Keratinocyte (primary cell): Measurements from ENCODE around the gene EMP3. TPM values are rescaled to one million over a fixed set of nuclear protein-coding genes. Genes with fewer than 3 reads are reported as not detected.
"Not testable (repeated sequence)": the region's sequence is repeated elsewhere in the genome, so short reads cannot be mapped to it uniquely, and the experiment has no call there.

Source experiments
- DNase-seq: peaks from one replicate; pipeline ENCODE4 v3.0.0-alpha.2; 2011; ENCODE audit warnings: low read depth, missing footprints, low spot score
- FAIRE-seq: peaks from 2 replicates; lab custom pipeline; 2011; peaks lifted over from hg19 to GRCh38; lab: Jason Lieb, UNC
- H2AFZ ChIP-seq: 2 replicates; pipeline ENCODE4 v1.6.0; 2012; ENCODE audit warnings: low read length, control low read depth, inconsistent platforms; ENCODE audit not compliant: control insufficient read depth
- H3K27ac ChIP-seq: 2 replicates; pipeline ENCODE4 v1.5.1; 2011; ENCODE audit warnings: low read length; ENCODE audit not compliant: control insufficient read depth, insufficient read depth
- H3K27me3 ChIP-seq: 3 replicates; pipeline ENCODE4 v1.6.0; 2011; ENCODE audit warnings: low read length; ENCODE audit not compliant: control insufficient read depth, insufficient read depth; ENCODE audit errors: extremely low read depth
- H3K36me3 ChIP-seq, 2 experiments: 2 replicates in 1 of 2; 3 replicates in 1 of 2; pipeline ENCODE4 v1.5.1; 2011; ENCODE audit warnings: low read length in 2 of 2, mild to moderate bottlenecking in 1 of 2; ENCODE audit not compliant: control insufficient read depth in 2 of 2, insufficient read depth in 2 of 2; ENCODE audit errors: extremely low read depth in 1 of 2
- H3K4me1 ChIP-seq: 3 replicates; pipeline ENCODE4 v1.5.1; 2011; ENCODE audit warnings: low read length; ENCODE audit not compliant: control insufficient read depth, insufficient read depth; ENCODE audit errors: extremely low read depth
- H3K4me2 ChIP-seq: 3 replicates; pipeline ENCODE4 v1.6.0; 2011; ENCODE audit warnings: low read depth, low read length; ENCODE audit not compliant: control insufficient read depth, insufficient read depth; ENCODE audit errors: extremely low read depth
- H3K4me3 ChIP-seq, 3 experiments: fragments of 200-600 bp in 1 of 3; sonication (generic) in 1 of 3; 2 replicates in 2 of 3; 3 replicates in 1 of 3; pipeline ENCODE4 v1.5.1; 2011 to 2016; ENCODE audit warnings: low read length in 3 of 3, mild to moderate bottlenecking in 3 of 3, control low read depth in 2 of 3, inconsistent platforms in 1 of 3, low read depth in 1 of 3, mixed read lengths in 1 of 3, mixed run types in 1 of 3, moderate library complexity in 1 of 3; ENCODE audit not compliant: control insufficient read depth in 2 of 3, insufficient read depth in 2 of 3; ENCODE audit errors: extremely low read depth in 1 of 3
- H3K79me2 ChIP-seq: 2 replicates; pipeline ENCODE4 v1.6.0; 2012; ENCODE audit warnings: low read length; ENCODE audit not compliant: control insufficient read depth, insufficient read depth
- H3K9ac ChIP-seq: 3 replicates; pipeline ENCODE4 v1.6.0; 2011; ENCODE audit warnings: low read length; ENCODE audit not compliant: control insufficient read depth, insufficient read depth; ENCODE audit errors: extremely low read depth
- H3K9me1 ChIP-seq: 3 replicates; pipeline ENCODE4 v1.6.0; 2011; ENCODE audit warnings: low read length; ENCODE audit not compliant: control insufficient read depth, insufficient read depth; ENCODE audit errors: extremely low read depth
- H3K9me3 ChIP-seq: 2 replicates; pipeline ENCODE4 v1.5.1; 2012; ENCODE audit warnings: low read depth, low read length; ENCODE audit not compliant: control insufficient read depth
- H4K20me1 ChIP-seq: 3 replicates; pipeline ENCODE4 v1.6.0; 2011; ENCODE audit warnings: low read length; ENCODE audit not compliant: control insufficient read depth, insufficient read depth; ENCODE audit errors: extremely low read depth
- EZH2 ChIP-seq: IDR thresholded peaks from one replicate; pipeline ENCODE4 v1.6.1; 2012; ENCODE audit warnings: inconsistent platforms, mild to moderate bottlenecking, low read length, moderate library complexity
- dilution Hi-C: fragments of 300-500 bp; cut with MboI; formaldehyde crosslinking; loops from one replicate; pipeline ENCODE4 v1.7.0; 2020; ENCODE audit warnings: low sequenced_read_pairs; ENCODE audit not compliant: extremely low pct_ligation_motif_present
- polyA plus RNA-seq, 5 experiments: library from polyadenylated mRNA; depleted of rRNA in 3 of 5; stranded (reverse) in 3 of 5; stranded (forward) in 1 of 5; unstranded in 1 of 5; fragments of >200 nt; gene quantifications; 1 replicate in 1 of 5; 2 replicates in 3 of 5; 3 replicates in 1 of 5; pipeline versions ENCODE4 v1.2.1 to v1.2.3, GENCODE V29; 2011 to 2012; ENCODE audit warnings: missing spikeins in 2 of 5, low read depth in 1 of 5, low replicate concordance in 1 of 5
- TF ChIP-seq, protein P1 (sequence below), 3 experiments: IDR thresholded peaks in 1 of 3; conservative IDR thresholded peaks in 1 of 3; optimal IDR thresholded peaks in 1 of 3; 2 replicates in 2 of 3; 3 replicates in 1 of 3; pipeline versions ENCODE3 to v1.5.1; 2011; ENCODE audit warnings: low read length in 3 of 3, mild to moderate bottlenecking in 3 of 3, moderate library complexity in 2 of 3, control low read depth in 1 of 3, inconsistent platforms in 1 of 3; ENCODE audit not compliant: insufficient read depth in 2 of 3; ENCODE audit errors: extremely low read depth in 1 of 3

The EMP3 gene
- polyA plus RNA-seq, 1 donor (not counting 4 experiments of a cell fraction or from before 2014, with no cell fraction given), result 177 TPM

DNA sequence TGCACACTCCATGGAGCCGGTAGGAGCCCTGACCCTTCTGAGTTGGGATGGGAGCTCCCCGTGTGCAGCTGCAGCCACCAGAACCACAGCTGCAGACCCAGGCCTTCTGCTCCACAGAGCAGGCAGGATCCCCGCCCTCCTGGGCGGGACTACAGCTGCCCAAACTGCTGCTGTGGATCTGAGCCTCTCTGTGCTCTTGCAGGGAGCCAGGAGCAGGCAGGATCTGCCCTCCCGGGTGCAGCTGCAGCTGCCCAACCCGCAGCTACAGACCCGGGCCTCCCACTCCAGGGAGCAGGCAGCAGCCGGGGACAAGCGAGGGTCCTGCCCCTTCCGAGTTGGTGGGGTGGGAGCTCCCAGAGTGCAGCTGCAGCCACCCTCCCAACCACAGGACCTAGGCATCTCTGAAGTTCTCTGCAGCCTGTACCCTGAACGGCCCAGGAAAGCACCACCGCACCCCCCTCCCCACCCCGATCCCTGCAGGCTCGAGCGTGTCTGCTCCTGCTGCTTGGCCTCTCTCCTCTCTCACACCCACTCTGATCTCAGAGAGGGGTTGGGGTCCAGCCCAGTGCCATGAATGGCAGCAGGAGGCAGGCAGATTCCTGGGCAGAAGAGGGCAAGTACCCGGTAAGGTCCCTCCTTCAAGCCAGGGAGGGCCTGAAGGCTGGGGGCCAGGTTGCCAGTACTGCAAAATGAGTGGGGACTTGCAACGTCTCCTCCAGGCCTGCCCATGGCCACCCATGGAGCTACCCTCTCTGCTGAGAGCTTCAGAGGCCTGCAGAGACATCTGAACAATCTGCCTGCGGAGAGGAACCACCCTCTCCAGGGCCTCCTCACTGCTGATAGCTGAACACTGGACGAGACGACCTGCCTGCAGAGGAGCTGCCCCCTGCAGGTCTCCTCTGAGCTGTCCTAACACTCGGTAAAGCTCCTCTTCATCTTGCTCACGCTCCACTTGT is 16.4 kb upstream of the EMP3 start:
- dilution Hi-C loops, result no loop called here

DNA sequence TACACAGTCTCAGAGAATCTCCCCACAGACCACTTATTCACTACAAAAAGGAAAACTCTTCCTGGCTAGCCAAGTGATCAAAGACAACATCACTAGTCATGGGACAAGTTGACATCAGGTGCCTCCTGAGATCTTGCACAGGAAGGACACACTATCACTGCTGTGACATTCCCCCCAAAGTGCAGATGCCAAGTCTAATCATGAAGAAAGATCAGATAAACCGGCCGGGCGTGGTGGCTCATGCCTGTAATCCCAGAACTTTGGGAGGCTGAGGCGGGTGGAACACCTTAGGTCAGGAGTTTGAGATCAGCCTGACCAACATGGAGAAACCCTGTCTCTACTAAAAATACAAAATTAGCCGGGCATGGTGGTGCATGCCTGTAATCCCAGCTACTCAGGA is 15.6 kb upstream of the EMP3 start:
- dilution Hi-C loops, FAIRE-seq, H3K79me2 ChIP-seq: not testable (repeated sequence)

More for the DNA sequence above, 16.4 kb upstream of the EMP3 start:
- Histone ChIP-seq H3K9ac (no peak overlapping the region), H4K20me1 (no peaks in the 10 kb centered on the region), H3K9me3 (no peaks in the 10 kb centered on the region), H3K79me2 (no peaks in the 10 kb centered on the region), H3K4me3 (no peak overlapping the region), H3K9me1 (no peaks in the 10 kb centered on the region), H2AFZ (peak overlapping the region; percentile 58), H3K4me1 (peaks cover 12% of the 10 kb centered on the region), H3K27ac (no peak overlapping the region), H3K27me3 (no peaks in the 10 kb centered on the region), H3K4me2 (no peak overlapping the region), H3K36me3 (no peaks in the 10 kb centered on the region)
- DNase-seq, result no peak
- TF ChIP-seq, protein P1, sequence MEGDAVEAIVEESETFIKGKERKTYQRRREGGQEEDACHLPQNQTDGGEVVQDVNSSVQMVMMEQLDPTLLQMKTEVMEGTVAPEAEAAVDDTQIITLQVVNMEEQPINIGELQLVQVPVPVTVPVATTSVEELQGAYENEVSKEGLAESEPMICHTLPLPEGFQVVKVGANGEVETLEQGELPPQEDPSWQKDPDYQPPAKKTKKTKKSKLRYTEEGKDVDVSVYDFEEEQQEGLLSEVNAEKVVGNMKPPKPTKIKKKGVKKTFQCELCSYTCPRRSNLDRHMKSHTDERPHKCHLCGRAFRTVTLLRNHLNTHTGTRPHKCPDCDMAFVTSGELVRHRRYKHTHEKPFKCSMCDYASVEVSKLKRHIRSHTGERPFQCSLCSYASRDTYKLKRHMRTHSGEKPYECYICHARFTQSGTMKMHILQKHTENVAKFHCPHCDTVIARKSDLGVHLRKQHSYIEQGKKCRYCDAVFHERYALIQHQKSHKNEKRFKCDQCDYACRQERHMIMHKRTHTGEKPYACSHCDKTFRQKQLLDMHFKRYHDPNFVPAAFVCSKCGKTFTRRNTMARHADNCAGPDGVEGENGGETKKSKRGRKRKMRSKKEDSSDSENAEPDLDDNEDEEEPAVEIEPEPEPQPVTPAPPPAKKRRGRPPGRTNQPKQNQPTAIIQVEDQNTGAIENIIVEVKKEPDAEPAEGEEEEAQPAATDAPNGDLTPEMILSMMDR (optimal IDR thresholded peaks at IDR 0.05 in 1 of 3, IDR thresholded peaks at IDR 0.05 in 1 of 3, conservative IDR thresholded peaks at IDR 0.05 in 1 of 3; ENCODE audit: extremely low read depth in 1 of 3, insufficient read depth in 2 of 3, low read length in 3 of 3), result peak; percentile 36 to 71 (median 63)
- no peak for TF ChIP-seq EZH2
- peak; percentile 75 for FAIRE-seq

More for the DNA sequence above, 15.6 kb upstream of the EMP3 start:
- H3K9ac ChIP-seq, H3K4me2 ChIP-seq, H3K36me3 ChIP-seq, H3K4me3 ChIP-seq, H3K27me3 ChIP-seq, H3K9me1 ChIP-seq, DNase-seq, H2AFZ ChIP-seq, H3K27ac ChIP-seq, H4K20me1 ChIP-seq, H3K9me3 ChIP-seq: not testable (repeated sequence)
- H3K4me1 ChIP-seq, result peaks cover 12% of the 10 kb centered on the region
